K562 (cell line): ENCODE measurements around the gene TTC39A. TPM values are rescaled to one million over a fixed set of nuclear protein-coding genes. Genes with fewer than 3 reads are reported as not detected.

Experiments
- ATAC-seq: fragments of 200-7000 bp; cut with Tn5 transposase; 3 replicates; pipeline ENCODE4 v1.9.1; 2020; ENCODE audit warnings: moderate library complexity
- BruUV-seq: library from RNA; stranded (reverse); fragments of 400-500 nt; replicated peaks from 2 replicates; lab custom pipeline; 2021; lab: Mats Ljungman, UMichigan
- CTCF ChIA-PET: fragments of 300-600 bp; formaldehyde crosslinking; extraction: SDS; loops from one replicate; lab custom pipeline; 2021; ENCODE audit warnings: low intra/inter-chr PET ratio; lab: Yijun Ruan, JAX
- POLR2A ChIA-PET: fragments of 300-600, 350-650 bp; sonication (Branson Sonifier 250); formaldehyde crosslinking; extraction: SDS; loops from one replicate; lab custom pipeline; 2021; ENCODE audit warnings: antibody characterized with exemption, inconsistent platforms; lab: Yijun Ruan, JAX
- DNase-seq, 4 experiments: peaks; one replicate each; pipeline versions ENCODE4 v3.0.0 to v3.0.0-alpha.2; 2011 to 2018; ENCODE audit warnings: low spot score in 3 of 4, mixed read lengths in 3 of 4; ENCODE audit errors: extremely low read depth in 1 of 4
- FAIRE-seq: peaks from 2 replicates; lab custom pipeline; 2011; peaks lifted over from hg19 to GRCh38; lab: Jason Lieb, UNC
- H2AFZ ChIP-seq: 2 replicates; pipeline ENCODE4 v1.6.0; 2011; ENCODE audit warnings: low read depth, low read length, control low read depth, inconsistent platforms
- H3K27ac ChIP-seq: fragments of 200-600 bp; 3 replicates; pipeline ENCODE4 v1.8.0; 2011; ENCODE audit warnings: low read depth, mild to moderate bottlenecking, control low read depth, inconsistent platforms, low read length, moderate library complexity, mixed read lengths; ENCODE audit errors: extremely low read depth
- H3K27me3 ChIP-seq, 2 experiments: fragments of 300-600 bp in 1 of 2; 2 replicates in 1 of 2; 3 replicates in 1 of 2; pipeline versions ENCODE4 v1.6.0 to v1.8.0; 2011; ENCODE audit warnings: inconsistent platforms in 2 of 2, low read length in 2 of 2, mild to moderate bottlenecking in 1 of 2, mixed read lengths in 1 of 2, moderate library complexity in 1 of 2; ENCODE audit not compliant: control insufficient read depth in 2 of 2, insufficient read depth in 2 of 2
- H3K36me3 ChIP-seq: fragments of 300-600 bp; 3 replicates; pipeline ENCODE4 v1.8.0; 2011; ENCODE audit warnings: mild to moderate bottlenecking, low read length, inconsistent platforms; ENCODE audit not compliant: control insufficient read depth, insufficient read depth
- H3K4me1 ChIP-seq, 2 experiments: fragments of 200-600 bp in 1 of 2; replicated peaks in 1 of 2; 2 replicates in 1 of 2; 3 replicates in 1 of 2; pipeline versions ENCODE4 v1.5.1 to v1.8.0; 2011; ENCODE audit warnings: inconsistent platforms in 2 of 2, low read length in 2 of 2, mild to moderate bottlenecking in 1 of 2, mixed read lengths in 1 of 2, moderate library complexity in 1 of 2; ENCODE audit not compliant: control insufficient read depth in 2 of 2, insufficient read depth in 2 of 2
- H3K4me2 ChIP-seq: 2 replicates; pipeline ENCODE4 v1.6.1; 2011; ENCODE audit warnings: low read length, control low read depth, inconsistent platforms, mixed read lengths; ENCODE audit not compliant: insufficient read depth
- H3K4me3 ChIP-seq: fragments of 200-600 bp; sonication (generic), shearing (Covaris generic); 2 replicates; pipeline ENCODE4 v1.5.1; 2016; ENCODE audit warnings: control low read depth, inconsistent platforms
- H3K79me2 ChIP-seq: fragments of 200-600 bp; 3 replicates; pipeline ENCODE4 v1.8.0; 2011; ENCODE audit warnings: low read length, inconsistent platforms; ENCODE audit not compliant: control insufficient read depth, insufficient read depth
- H3K9ac ChIP-seq, 2 experiments: 2 replicates each; pipeline versions ENCODE4 v1.6.0 to v1.6.1; 2011; ENCODE audit warnings: low read depth in 2 of 2, low read length in 2 of 2, control low read depth in 1 of 2, inconsistent platforms in 1 of 2, mild to moderate bottlenecking in 1 of 2, mixed read lengths in 1 of 2; ENCODE audit not compliant: insufficient read depth in 1 of 2
- H3K9me1 ChIP-seq: one replicate; pipeline ENCODE4 v1.6.0; 2011; ENCODE audit warnings: inconsistent platforms, mild to moderate bottlenecking, low read length, moderate library complexity; ENCODE audit not compliant: control insufficient read depth, insufficient read depth
- H3K9me3 ChIP-seq: replicated peaks from 2 replicates; pipeline ENCODE4 v1.5.1; 2011; ENCODE audit warnings: low read depth, low read length, inconsistent platforms; ENCODE audit not compliant: control insufficient read depth, insufficient read depth
- H4K20me1 ChIP-seq: replicated peaks from 2 replicates; pipeline ENCODE4 v1.6.1; 2011; ENCODE audit warnings: low read length, inconsistent platforms, mixed read lengths; ENCODE audit not compliant: control insufficient read depth, insufficient read depth
- AFF4 ChIP-seq: sonication (generic); formaldehyde crosslinking; IDR thresholded peaks from 2 replicates; pipeline ENCODE4 v1.8.0; 2023; ENCODE audit warnings: mild to moderate bottlenecking, missing genetic modification reagents
- ARID3A ChIP-seq: IDR thresholded peaks from 2 replicates; pipeline ENCODE4 v1.6.1; 2012; ENCODE audit warnings: low read depth, low read length, improper control_type of control experiment, borderline replicate concordance
- ATF2 ChIP-seq: sonication (generic); formaldehyde crosslinking; IDR thresholded peaks from 2 replicates; pipeline ENCODE4 v1.8.1; 2022; ENCODE audit warnings: missing genetic modification reagents
- CBFA2T2 ChIP-seq: fragments of 450-650 bp; conservative IDR thresholded peaks from 2 replicates; pipeline ENCODE4 v1.6.1; 2017; ENCODE audit warnings: mild to moderate bottlenecking
- CBX5 ChIP-seq: IDR thresholded peaks from 2 replicates; pipeline ENCODE4 v1.6.1; 2014; ENCODE audit warnings: low read depth, borderline replicate concordance
- EGR1 ChIP-seq: fragments of 450-650 bp; conservative IDR thresholded peaks from 2 replicates; pipeline ENCODE4 v1.6.1; 2017; ENCODE audit warnings: mild to moderate bottlenecking
- EHMT2 ChIP-seq: fragments of 450-650 bp; IDR thresholded peaks from 2 replicates; pipeline ENCODE4 v1.6.1; 2018; ENCODE audit warnings: antibody characterized with exemption
- IRF1 ChIP-seq: sonication (generic); formaldehyde crosslinking; IDR thresholded peaks from 2 replicates; pipeline ENCODE4 v1.8.0; 2022; ENCODE audit warnings: missing genetic modification reagents, mild to moderate bottlenecking, borderline replicate concordance
- MAFK ChIP-seq: IDR thresholded peaks from 2 replicates; pipeline ENCODE4 v1.6.1; 2011; ENCODE audit warnings: low read length, improper control_type of control experiment
- MLLT1 ChIP-seq, 2 experiments: fragments of 450-650 bp; IDR thresholded peaks; 2 replicates each; pipeline ENCODE4 v1.6.1; 2016
- MTF1 ChIP-seq: fragments of 250-450 bp; sonication (Bioruptor Pico); IDR thresholded peaks from 2 replicates; pipeline ENCODE4 v1.9.0; 2021; ENCODE audit warnings: moderate library complexity, mild to moderate bottlenecking, inconsistent platforms, borderline replicate concordance
- SP2 ChIP-seq: IDR thresholded peaks from 2 replicates; pipeline ENCODE4 v1.6.1; 2011; ENCODE audit warnings: mild to moderate bottlenecking, low read depth, low read length, moderate library complexity; ENCODE audit not compliant: poor library complexity, severe bottlenecking; ENCODE audit errors: extremely low read depth
- ZKSCAN8 ChIP-seq: fragments of 200-800 bp; sonication (Bioruptor generic); IDR thresholded peaks from 2 replicates; pipeline ENCODE4 v1.6.1; 2016; ENCODE audit warnings: missing genetic modification characterization, missing compliant biosample characterization
- ZNF232 ChIP-seq: sonication (generic); formaldehyde crosslinking; IDR thresholded peaks from 2 replicates; pipeline ENCODE4 v1.8.0; 2022; ENCODE audit warnings: mild to moderate bottlenecking, missing genetic modification reagents
- WGBS: fragments of 100-300 bp; shearing (Covaris generic); methylation state at CpG from one replicate; pipeline ENCODE4 v1.1.6; 2016; ENCODE audit warnings: low coverage, mixed read lengths; ENCODE audit not compliant: insufficient coverage; ENCODE audit errors: missing lambda C conversion rate; 5-methylcytosine and 5-hydroxymethylcytosine counted together
- in situ Hi-C: fragments of 300-500 bp; cut with MboI; formaldehyde crosslinking; loops from 4 replicates; pipeline ENCODE4 v1.15.0; 2018; ENCODE audit warnings: inconsistent platforms, mixed read lengths
- intact Hi-C: fragments of 100-400 bp; cut with micrococcal nuclease; formaldehyde crosslinking; loops from 2 replicates; pipeline ENCODE4 v1.14.2; 2022
- polyA plus RNA-seq, 8 experiments: library from polyadenylated mRNA; depleted of rRNA in 4 of 8; stranded (reverse) in 5 of 8; unstranded in 3 of 8; fragments of >200 nt; fragmentation: Nextera tagmentation in 2 of 8; fragmentation: Illumina TruSeq in 1 of 8; extraction: Ambion mirVana in 2 of 8; extraction: Trizol in 1 of 8; gene quantifications; 2 replicates each; pipeline versions ENCODE4 v1.2.1 to v1.2.3, GENCODE V29; 2011 to 2014; ENCODE audit warnings: inconsistent platforms in 1 of 8, missing spikeins in 1 of 8
- total RNA-seq, 7 experiments: library from RNA; depleted of rRNA in 6 of 7; stranded (reverse); fragments of >200 nt in 6 of 7; fragmentation: Illumina TruSeq in 2 of 7; extraction: Trizol in 2 of 7; gene quantifications; 2 replicates each; pipeline versions ENCODE4 v1.2.1 to v1.2.3, GENCODE V29; 2011 to 2021; ENCODE audit warnings: low replicate concordance in 1 of 7

The TTC39A gene
- total and polyA plus RNA-seq, 9 of the 15 experiments (the other 6 are each of a cell fraction or from before 2014, with no cell fraction given) = 0.18 to 0.82 (median 0.35) TPM

DNA sequence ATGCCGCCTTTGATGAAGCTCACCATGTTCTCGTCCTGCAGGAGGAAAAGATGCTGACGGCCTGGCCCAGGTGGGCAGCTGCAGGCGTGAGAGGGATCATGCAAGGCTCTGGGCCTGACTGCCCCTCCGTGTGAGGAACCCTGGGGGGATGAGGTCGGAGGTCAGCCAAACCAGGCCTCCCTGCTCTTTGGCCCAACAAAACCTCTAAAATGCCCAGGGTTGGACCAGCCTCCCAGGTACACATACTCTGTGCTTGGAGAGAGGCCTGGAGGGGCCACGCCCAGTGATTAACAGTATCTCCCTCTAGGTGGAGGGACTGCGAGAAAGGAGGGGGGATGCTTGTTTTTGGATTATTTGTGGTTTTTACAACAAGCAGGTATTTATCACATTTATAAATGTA, 21.1 kb downstream of the TTC39A start:
- no peaks in the 10 kb centered on the region for H3K79me2 ChIP-seq
- no peaks in the 10 kb centered on the region for H4K20me1 ChIP-seq
- intact Hi-C loops (no loop called here), in situ Hi-C loops (no loop called here)
- H2AFZ ChIP-seq = no peak overlapping the region
- ATAC-seq (no peak), FAIRE-seq (no peak), DNase-seq (peak in 1 of 4 experiments; percentile 39)
- H3K27me3 ChIP-seq = no peaks in the 10 kb centered on the region
- POLR2A ChIA-PET = no interaction called here
- BruUV-seq = no TSS peak
- no peaks in the 10 kb centered on the region for H3K9me1 ChIP-seq
- no peak overlapping the region for H3K4me3 ChIP-seq
- 60% methylated on average over 8 of the region's 8 CpGs for WGBS
- H3K27ac ChIP-seq = no peak overlapping the region
- H3K9ac ChIP-seq = peak overlapping the region in 1 of 2 experiments; percentile 59; a peak in 2 of 4 replicates
- no peaks in the 10 kb centered on the region for H3K36me3 ChIP-seq
- CTCF ChIA-PET = no interaction called here
- H3K4me2 ChIP-seq = no peak overlapping the region
- peaks cover 13 to 36% of the 10 kb centered on the region in 2 experiments; a peak in 4 of 5 replicates for H3K4me1 ChIP-seq
- no peaks in the 10 kb centered on the region; the same call in 1 of the 2 replicates for H3K9me3 ChIP-seq
- TF ChIP-seq ZNF232 (CRISPR knock-in tag) (no peak), MTF1 (CRISPR knock-in tag) (no peak), ARID3A (no peak), SP2 (no peak), ATF2 (CRISPR knock-in tag) (no peak), MAFK (no peak), ZKSCAN8 (no peak), EHMT2 (no peak), CBX5 (no peak), IRF1 (CRISPR knock-in tag) (no peak), AFF4 (no peak), EGR1 (no peak), MLLT1 (IDR thresholded peaks at IDR 0.05) (no peak), CBFA2T2 (no peak)
